ENCODE measurements around the gene SFXN3.

SFXN3 gene

DNA sequence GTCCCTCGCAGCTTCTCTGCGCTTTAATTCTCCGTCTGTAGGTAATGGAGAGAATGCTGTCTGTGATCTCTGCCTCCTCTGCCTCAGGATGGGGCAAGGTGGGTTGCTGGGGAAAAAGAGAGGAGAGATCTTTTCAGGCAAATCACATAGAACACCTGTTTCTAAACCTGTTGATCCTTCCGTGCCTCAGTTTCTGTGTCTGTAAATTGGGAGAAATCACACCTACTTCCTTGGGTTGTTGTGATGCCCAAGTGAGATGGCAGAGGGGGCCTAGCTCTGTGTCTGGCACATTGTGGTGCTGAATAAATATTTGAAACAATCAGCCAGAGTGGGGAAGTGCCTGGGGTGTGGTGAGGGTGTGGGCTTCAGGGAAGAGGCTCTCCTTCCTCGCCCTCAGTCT is 59.6 kb downstream of the SFXN3 start:
- TF ChIP-seq, protein P1, sequence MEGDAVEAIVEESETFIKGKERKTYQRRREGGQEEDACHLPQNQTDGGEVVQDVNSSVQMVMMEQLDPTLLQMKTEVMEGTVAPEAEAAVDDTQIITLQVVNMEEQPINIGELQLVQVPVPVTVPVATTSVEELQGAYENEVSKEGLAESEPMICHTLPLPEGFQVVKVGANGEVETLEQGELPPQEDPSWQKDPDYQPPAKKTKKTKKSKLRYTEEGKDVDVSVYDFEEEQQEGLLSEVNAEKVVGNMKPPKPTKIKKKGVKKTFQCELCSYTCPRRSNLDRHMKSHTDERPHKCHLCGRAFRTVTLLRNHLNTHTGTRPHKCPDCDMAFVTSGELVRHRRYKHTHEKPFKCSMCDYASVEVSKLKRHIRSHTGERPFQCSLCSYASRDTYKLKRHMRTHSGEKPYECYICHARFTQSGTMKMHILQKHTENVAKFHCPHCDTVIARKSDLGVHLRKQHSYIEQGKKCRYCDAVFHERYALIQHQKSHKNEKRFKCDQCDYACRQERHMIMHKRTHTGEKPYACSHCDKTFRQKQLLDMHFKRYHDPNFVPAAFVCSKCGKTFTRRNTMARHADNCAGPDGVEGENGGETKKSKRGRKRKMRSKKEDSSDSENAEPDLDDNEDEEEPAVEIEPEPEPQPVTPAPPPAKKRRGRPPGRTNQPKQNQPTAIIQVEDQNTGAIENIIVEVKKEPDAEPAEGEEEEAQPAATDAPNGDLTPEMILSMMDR (IDR thresholded peaks at IDR 0.05; ENCODE audit: low read depth, low read length) = no peak
- DNase-seq (ENCODE audit: extremely low read depth, low read depth) = no peak
